Activated naive CD4-positive, alpha-beta T cell (primary cell): ENCODE results near the gene SARS1.
"Not testable (repeated sequence)": the region's sequence is repeated elsewhere in the genome, so short reads cannot be mapped to it uniquely, and the experiment has no call there.

ENCODE experiments used
- DNase-seq, 4 experiments: peaks; one replicate each; lab custom pipeline; 2025; lab: John Stamatoyannopoulos, UW

The SARS1 gene

DNA sequence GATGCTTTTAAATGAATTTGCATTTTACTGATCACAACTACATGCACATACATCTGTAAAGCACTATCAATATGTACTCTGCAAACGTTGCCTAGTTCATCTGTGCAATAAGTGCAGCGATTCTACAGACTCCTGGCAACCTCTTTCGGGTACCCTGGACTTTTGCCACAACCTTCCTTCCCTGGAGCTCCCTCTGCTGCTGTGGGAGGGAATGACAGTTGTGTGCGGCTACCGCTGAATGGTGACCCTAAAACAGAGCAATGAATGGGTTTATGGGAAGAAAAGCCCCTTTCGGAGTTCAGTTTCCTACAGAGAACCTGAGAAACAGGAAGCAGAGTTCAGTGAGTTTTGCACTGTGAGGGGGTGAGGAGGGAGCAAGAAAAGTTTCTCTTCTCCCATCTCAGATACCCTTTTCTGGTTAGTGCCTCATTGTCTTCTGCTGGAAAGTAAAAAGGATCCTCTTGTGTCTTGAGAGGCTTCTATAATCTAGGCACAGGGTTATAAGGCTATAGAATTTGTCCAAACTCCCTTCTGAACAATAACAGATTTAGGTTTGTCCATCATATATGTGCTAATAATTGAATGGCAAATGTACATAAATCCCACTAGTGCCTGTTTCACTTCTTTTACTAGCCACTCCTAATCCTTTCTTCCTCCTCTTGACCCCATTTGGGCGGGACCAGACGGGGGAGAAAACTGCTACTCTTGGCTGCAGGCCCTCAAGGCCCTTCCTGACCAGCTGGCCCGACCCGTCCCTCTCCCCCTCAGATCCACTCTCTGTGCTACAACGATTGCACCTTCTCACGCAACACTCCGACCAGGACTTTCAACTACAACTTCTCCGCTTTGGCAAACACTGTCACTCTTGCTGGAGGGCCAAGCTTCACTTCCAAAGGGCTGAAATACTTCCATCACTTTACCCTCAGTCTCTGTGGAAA is 19.8 kb upstream of the SARS1 start:
- DNase-seq, result peak; percentile 8 to 35 (median 22)

- DNase-seq, result no peak
Measured at GRCh38 chr1:109197158-109198042, 16.3 kb upstream of the SARS1 start.

DNA sequence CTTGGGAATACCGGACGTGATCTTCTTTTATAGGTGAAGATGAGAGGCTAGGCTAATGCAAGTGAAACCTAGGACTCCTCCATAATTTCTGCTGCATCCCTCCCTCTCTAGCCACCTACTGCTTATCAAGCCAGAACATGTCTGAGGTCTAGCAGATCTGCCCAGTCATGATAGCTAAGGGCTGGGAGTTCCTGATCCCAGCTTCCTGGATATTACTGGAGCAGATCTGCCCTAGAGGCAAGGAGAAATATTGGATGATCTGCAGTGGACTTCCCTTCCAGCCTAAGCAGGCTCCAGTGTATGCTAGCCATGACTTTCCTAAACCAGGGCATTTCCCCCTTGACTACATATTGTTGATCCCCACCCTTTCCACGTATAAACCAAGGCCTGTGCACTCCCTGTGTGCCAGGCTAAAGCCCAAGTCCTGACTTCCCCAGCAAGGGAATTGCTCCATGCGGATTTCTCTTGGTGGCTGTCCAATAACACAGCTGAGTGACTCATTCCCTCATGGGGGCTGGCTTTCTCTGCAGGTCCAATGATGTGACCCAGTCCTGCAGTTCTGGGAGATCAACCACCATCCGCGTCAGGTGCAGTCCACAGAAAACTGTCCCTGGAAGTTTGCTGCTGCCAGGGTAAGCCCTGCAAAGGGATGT is 15.5 kb upstream of the SARS1 start:
- DNase-seq, result no peak

- DNase-seq, result no peak
Measured at GRCh38 chr1:109198745-109199144, 15.0 kb upstream of the SARS1 start.

GRCh38 chr1:109199710-109200109 is 14.0 kb upstream of the SARS1 start:
- no peak for DNase-seq

GRCh38 chr1:109201123-109201703 is 12.5 kb upstream of the SARS1 start:
- DNase-seq, result peak in 2 of 4 experiments; percentile 7 to 22

- no peak for DNase-seq
Measured at GRCh38 chr1:109204484-109204883, 9.2 kb upstream of the SARS1 start.

DNA sequence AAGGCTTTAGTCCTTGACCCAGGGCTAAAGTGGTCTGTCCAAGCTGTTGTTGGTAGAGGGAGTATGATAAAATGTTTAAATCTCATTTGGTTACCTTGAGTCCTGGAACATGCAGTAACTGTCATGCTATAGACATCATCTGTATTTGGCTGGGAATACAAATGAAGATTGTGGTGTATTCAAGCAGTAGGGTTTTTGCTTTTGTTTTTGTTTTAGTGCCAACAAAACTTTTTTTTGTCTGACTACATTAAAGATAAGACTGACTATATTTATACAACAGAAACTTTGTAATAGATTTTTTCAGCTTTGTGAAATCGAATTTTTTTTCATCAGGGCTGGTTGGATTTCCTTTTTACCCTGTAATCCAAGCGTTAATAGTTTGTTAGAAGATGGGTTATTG is 7.4 kb upstream of the SARS1 start:
- DNase-seq, result no peak

GRCh38 chr1:109207467-109208103 is 6.1 kb upstream of the SARS1 start:
- no peak for DNase-seq

DNA sequence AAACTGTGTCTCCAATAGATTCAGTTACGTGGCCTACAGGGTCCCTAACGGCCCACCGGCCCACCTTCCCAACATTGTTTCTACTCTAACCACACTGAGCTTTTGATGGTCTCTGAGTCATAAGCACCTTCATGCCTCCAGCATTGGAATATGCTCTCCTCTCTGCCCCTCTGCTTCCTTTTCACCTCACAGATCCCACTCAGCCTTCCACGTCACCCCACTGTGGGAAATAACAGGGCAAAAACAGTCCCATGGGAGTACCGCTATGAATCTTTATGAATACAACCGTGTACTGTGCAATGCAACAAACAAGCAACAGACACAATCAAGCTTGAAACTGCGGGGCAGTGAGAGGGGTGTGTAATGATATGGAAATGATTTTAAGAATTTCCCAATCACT is 5.3 kb upstream of the SARS1 start:
- DNase-seq, result no peak

DNA sequence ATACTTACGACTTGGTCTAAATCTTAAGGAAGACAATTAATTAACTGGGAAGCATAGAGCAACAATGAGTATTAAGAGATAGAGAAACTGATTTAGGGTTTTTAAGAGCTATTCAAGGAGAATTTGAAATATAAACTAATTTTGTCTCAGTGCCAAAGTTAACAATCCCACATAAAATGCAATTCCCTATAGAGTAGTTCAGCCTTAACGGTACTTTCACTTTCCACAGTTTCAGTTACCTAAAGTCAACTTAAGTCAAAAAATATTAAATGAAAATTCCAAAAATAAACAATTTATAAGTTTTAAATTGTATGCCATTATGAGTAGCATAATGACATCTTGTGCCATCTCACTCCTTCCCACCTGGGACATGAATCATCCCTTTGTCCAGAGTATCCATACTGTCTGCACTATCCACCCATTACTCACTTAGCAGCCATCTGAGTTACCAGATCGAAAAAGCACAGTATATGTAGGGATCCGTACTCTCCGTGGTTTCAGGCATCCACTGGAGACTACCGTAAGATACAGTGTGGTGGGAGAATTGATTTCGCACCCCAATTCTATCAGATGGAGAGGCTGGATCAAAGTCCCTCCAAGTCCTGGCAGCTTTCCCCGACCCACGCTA is 4.8 kb upstream of the SARS1 start:
- no peak for DNase-seq

DNA sequence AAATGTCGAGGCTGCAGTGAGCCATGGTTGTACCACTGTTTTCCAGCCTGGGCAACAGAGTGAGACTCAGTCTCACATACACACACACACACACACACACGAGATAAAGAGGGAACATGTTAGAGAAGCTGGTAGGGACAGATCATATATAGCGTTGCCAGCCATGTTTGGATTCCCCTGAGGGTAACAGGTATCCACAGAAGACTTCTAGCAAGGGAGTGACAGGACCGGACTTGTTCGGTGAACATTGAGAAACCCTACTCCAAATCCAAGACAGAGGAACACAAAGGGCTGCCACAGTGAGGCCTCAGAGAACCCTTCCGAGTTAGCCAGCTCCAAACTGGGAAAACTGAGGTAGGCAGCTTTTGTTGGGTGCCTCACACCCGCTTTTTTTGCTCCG is 3.7 kb upstream of the SARS1 start:
- DNase-seq, result no peak

DNA sequence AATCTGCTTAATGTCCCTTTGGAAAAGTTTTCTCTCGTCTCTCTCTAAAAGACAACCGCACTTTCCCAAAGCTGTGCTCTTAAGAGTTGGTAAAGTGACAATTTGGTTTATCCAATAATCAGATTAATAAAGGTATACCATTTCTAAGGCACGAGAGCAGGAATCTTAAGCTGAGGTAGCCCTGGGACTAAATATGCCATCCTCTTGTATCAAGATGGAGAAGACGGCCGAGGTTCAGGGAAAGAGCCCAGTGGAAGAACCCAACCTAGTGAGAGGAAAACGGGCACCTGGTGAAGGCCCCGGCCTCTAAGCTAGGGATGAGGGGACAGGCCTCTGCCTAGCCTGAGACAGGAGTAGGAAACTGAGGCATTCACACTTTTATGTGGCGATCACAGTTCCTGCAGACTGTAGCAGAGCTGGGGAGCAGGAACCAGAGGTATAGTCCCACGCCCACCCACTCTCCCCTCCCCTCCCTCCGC is 334 bp upstream of the SARS1 start:
- DNase-seq, result no peak

GRCh38 chr1:109214695-109215623 is 1.2 kb downstream of the SARS1 start:
- no peak for DNase-seq

- DNase-seq, result no peak
Measured at GRCh38 chr1:109216662-109217061, 2.9 kb downstream of the SARS1 start.

DNA sequence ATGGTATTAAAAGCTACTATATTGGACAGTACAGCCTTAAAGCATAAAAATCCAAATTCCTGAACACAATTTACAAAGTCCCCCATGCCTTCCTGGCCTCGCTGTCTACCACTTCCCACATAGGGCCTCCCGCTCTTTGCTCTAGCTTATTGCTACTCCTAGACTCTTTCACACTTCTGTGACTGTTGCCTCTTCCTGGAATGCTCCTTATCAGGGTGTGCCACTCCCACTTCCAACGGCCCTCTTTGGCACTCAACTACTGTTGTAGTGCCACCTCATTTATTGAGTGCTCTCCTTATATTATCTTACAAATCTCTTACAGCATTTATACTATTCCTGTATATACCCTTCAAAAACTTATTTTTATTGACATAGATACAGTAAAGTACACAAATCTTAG is 4.8 kb downstream of the SARS1 start:
- no peak for DNase-seq

DNA sequence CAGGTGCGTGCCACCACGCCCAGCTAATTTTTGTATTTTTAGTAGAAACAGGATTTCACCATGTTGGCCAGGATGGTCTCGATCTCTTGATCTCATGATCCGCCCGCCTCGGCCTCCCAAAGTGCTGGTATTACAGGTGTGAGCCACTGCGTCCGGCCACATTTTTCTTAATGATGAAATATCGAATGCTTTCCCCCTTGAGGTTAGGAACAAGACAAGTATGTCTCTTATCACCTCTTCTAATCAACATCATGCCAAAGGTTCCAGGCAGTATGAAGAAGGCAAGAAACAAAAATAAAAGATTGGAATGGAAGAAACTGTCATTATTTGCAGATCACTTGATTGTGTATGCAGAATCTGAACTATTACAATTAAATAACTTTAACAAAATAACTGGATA is 7.5 kb downstream of the SARS1 start:
- not testable (repeated sequence) for DNase-seq

GRCh38 chr1:109225308-109225707 is 11.6 kb downstream of the SARS1 start:
- DNase-seq, result no peak

DNA sequence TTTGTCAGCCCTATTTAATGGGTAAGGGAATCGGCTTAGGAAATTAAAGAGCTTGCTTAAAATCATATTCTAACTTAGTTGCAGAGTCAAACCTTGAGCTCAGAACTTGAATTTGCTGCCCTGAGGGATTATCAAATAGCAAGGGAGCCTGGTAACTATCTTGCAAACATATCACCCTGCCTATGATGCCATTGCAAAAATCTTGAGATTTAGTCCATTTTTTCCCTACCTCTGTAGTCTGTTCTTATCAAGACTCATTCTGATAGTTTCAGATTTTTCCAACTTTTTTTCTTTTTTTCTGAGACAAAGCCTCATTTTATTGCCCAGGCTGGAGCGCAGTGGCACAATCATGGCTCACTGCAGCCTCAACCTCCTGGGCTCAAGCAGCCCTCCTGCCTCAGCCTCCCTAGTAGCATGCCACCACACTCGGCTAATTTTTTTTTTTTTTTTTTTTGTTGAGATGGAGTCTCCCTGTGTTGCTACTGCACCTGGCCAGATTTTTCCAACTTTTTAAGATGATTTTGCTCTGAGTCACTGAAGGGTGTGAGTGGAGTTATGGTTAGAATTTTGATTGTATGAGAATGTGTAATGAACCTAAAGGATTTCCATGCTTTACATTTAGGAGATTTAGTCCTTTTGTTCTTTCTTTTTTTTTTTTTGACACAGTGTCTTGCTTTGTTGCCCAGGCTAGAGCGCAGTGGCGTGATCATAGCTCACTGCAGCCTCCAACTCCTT is 12.2 kb downstream of the SARS1 start:
- no peak for DNase-seq
